Stimulated activated CD8-positive, alpha-beta memory T cell treated with anti-CD3 and anti-CD28 coated beads, Interleukin-12 subunit alpha, Interleukin-12 subunit beta, amount 100 ng/mL, for 24 hours (primary cell): ENCODE measurements around the gene ANO9.

ENCODE experiments used
- DNase-seq: peaks from one replicate; pipeline ENCODE4 v3.0.0-alpha.2; 2020; ENCODE audit errors: extremely low read depth

ANO9 gene

DNA sequence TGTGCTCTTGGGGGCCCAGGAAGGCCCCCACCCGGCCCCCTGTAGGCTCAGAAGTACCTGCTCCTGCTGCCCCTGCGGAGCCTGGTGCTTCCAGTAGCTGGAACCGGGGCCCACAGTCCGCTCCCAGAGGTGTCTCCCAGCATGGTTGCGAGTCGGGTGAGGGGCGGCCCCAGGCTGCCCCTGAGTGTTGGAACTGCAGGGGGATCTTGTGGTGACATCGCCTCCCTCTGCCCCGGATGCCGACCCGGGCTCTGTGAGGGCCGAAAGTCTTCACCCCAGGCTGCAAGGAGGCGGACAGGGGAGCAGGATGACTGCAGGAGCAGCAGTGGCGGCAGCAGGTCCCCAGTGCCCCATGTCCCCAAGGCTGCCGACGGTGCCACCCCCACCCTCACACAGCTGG, 57.3 kb downstream of the ANO9 start:
- DNase-seq: no peak

DNA sequence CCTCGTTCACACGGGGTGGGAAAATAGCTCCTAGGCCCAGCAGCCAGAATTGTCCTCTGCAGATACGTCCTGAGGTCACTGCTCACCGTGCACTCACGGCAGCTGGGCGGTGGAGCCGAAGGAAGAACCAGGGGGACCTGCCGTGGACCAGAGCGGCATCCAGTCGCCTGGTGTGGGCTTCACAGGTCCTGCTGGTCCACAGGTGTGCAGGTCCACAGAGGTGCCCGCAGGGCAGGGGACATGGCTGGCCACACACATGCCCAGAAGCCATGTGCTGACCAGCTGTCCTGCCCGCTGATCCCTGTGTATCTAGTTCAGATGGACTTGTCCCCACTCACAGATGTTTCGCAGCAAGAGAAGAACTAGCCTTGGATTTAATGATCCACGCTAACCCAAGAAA, 58.4 kb downstream of the ANO9 start:
- no peak for DNase-seq

DNA sequence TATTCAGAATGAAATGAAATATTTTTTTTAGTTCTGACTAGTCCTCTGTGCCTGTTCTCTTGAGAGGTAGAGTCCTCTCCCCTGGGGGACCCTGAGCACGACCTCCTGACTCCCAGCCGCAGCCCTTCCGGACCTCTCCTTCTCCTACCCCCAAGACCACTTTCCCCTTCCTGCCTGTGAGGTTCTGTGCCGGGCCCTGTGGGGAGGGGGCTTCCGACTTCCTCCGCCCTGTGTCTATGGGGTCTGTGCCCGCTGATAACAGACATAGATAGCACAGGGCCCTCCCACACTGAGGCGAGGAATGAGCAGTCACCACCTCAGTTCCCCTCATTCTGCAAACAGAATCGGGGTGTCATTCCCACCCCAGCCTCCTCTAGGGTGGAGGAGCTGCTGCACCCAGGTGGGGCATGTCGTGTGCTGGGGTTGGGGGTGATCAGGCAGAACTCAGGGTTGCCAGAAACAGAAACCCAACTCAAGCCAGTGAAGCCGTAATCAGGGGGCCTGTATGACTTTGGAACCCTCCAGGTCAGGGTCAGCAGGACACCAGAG, 59.7 kb downstream of the ANO9 start:
- DNase-seq: no peak

GRCh38 chr11:381501-382072, 60.2 kb downstream of the ANO9 start:
- DNase-seq: no peak

- DNase-seq: no peak
Measured at GRCh38 chr11:380996-381395, 60.8 kb downstream of the ANO9 start.

DNA sequence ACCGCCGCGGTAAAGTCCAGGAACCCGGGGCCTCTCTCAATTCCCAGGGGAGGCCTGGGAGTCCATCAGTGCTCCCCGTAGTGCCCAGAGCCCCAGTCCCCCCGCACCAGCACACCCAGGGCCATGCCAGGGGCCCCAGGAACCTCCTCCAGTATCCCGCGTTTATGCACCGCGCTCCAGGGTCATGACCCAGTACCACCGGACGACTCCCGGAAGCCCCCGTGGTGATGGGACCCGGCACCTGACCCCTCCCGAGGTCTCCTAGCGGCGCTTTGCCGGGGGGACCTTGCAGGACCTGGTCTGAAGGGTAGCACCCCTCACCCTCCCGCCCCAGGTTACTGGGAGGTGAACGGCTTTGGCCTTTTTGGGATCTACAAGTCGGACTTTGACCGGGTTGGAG, 61.3 kb downstream of the ANO9 start:
- no peak for DNase-seq

DNA sequence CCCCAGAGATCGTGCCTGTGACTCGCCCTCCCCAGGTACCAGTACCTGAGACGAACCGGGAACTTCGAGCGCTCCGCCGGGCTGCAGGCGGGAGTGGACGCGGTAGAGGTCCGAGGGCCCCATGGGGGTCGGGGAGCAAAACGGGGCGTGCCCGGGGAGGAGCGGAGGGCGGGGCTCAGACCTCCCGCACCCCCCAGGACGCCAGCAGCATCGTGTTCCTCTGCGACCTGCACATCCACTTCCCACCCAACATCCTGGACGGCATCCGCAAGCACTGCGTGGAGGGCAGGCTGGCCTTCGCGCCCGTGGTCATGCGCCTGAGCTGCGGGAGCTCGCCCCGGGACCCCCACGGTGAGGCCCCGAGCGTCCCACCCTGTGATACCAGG, 61.7 kb downstream of the ANO9 start:
- DNase-seq: no peak

GRCh38 chr11:379205-380094, 62.4 kb downstream of the ANO9 start:
- DNase-seq: no peak

GRCh38 chr11:377883-378500, 63.8 kb downstream of the ANO9 start:
- no peak for DNase-seq

DNA sequence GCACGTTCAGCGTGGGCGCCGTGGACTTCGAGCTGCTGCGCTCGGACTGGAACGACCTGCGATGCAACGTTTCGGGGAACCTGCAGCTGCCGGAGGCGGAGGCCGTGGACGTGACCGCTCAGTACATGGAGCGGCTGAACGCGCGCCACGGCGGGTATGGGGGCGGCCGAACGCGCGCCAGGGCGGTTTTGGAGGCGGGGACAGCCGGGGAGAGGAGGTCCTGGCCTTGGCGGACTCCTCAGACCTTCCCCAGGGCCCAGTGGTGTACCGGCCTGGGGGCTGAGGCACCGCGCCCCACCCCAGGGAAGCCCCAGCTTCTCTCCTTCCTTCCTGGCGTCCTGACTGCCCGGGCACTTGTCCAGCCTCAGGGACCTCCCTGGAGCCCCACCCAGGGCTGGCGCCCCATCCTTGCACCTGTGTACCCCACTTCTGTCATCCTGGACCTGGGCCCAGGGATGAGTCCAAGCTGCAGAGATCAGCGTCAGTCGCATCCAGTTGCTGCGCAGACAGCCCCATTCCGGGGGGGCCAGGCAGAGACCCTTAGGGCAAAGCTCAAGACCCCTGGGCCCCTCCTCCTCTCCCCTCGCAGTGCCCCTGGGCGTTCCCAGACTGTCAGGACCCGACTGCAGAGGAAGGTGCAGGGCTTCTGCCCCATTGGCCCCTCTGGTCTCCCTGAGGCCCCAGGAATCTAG, 64.5 kb downstream of the ANO9 start:
- DNase-seq: no peak

GRCh38 chr11:376531-377173, 65.2 kb downstream of the ANO9 start:
- DNase-seq: no peak

DNA sequence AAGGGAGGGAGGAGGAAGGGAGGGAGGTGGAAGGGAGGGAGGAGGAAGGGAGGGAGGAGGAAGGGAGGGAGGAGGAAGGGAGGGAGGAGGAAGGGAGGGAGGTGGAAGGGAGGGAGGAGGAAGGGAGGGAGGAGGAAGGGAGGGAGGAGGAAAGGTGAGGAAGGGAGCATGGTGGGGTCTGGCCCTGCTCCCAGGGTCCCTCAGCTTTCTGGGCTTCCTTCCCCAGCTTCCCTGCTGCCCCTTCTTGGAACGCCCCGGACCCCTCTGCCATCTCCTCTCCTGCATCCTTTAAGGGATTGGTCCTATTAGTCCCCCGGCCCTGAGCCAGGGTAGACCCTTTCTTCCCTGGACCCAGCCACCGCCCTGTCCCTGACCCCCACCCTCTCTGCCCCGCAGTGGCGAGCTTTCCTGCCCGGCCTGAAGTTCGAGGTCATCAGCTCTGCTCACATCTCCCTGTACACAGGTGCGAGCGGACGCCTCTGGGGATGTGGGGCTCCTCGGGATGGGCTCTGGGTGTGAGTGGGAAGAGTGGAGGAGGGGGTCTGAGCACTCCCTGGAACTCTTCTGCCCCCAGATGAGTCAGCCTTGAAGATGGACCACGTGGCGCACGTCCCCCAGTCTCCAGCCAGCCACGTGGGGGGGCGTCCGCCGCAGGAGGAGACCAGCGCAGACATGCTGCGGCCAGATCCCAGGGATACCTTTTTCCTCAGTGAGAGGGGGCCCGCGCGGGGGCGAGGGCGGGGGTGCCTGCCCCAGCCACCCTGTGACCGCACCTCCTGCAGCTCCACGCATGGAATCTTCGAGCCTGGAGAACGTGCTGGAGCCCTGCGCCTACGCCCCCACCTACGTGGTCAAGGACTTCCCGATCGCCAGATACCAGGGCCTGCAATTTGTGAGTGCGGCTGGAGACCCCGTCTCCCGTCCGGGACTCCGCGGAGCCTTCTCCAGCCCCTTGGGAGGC, 66.5 kb downstream of the ANO9 start:
- no peak for DNase-seq

DNA sequence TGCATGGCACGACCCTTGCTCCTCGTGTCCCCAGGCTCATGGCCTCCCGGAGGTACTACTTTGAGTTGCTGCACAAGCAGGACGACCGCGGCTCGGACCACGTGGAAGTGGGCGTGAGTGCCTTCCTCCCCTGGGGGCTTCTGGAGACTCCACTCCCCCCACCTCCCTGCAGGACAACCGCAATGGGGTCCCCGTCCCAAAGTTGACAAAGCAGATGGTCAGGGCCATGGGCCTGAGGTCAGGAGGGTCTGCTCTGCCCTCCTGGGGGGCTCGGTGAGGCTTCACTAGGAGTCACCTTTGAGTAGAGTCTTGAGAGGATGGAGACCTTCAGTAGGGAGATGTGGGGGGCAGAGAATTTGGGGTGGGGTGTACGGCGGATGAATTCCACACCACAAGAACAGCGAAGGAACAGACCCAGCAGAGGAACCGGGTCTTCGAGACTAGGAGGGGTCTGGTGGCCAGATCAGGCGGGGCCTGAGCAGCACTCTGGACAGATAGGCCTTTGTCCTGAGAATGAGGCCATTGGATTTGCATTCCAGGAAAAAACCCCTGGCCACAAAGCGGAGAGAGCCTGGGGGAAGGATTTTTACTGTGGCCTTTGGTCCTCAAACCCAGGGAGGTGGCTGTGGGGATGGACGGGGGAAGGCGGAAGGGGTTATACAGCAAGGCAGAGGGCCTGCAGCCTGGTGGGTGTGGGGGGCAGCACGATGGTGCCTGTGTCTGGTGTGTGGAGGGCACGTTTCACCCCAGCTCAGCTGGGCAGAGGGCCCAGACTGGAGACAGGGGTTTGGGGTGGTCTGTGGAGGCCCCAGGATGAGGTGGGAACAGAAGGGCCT, 67.9 kb downstream of the ANO9 start:
- no peak for DNase-seq

GRCh38 chr11:372809-373715, 68.7 kb downstream of the ANO9 start:
- DNase-seq: no peak

DNA sequence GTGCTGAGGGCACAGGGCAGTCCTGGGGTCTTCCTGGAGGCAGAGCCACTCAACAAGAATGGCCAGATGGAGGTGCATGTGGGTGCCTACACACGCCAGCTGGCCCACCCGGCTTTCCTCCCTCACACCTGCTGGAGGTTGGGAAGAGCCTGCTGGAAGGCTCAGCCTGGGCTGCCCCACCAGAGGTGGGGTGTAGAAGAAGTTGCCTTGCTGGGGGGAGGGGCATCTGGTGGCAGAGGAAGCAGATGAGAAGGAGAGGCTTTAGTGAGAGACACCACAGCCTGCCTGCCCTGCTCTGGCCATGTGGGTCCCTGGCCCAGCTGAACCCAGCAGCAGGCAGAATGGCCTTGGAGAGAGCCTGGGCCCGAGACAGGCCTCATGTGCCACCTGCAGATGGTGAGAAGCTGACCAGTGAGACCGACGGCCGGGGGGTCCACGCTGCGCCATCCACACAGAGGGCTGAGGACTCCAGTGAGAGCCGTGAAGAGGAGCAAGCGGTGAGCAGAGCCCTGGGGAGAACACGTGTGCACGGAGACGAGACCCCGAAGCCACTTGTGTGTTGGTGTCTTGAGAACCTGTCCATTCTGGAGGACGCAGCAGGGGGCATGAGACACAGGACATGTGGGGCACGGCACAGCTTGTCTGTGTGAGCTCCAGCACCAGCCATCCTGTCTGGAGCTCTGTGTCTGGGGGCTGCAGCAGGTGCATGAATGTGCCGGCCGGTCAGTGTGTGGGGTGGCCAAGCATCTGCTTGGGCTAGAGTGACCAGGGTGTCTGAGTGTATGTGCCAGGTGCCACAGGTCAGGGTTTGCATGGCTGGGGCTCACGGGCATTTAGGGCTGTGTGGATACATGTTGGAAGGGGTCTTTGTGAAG, 69.9 kb downstream of the ANO9 start:
- DNase-seq: no peak

DNA sequence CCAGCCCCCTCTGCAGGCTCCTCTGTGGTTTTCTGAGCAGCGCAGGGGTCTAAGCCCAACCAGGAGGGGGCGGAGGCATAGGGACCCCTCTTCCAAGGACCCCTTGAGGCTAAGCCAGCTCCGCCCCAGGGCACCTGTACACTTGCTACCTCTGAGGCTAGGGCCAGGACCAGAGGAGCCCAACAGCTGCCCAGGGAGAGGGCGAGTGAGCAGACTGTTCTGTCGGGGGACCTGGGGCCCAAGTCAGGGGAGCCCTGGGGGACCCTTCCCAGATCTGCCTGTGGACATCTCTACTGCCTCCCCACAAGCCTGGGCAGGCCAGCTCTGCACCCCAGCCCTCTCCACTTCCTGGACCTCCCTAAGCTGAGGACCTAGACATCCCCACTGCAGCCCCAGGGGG, 70.8 kb downstream of the ANO9 start:
- no peak for DNase-seq

- no peak for DNase-seq
Measured at GRCh38 chr11:370070-370941, 71.5 kb downstream of the ANO9 start.
